GM18868 (cell line): ENCODE measurements around the gene SALL2.

Source experiments
- ATAC-seq: cut with Tn5 transposase; IDR thresholded peaks from one replicate; pipeline ENCODE4 v1.9.1; 2021; ENCODE audit warnings: mild to moderate bottlenecking, moderate library complexity; ENCODE audit not compliant: unreplicated experiment

Gene SALL2

DNA sequence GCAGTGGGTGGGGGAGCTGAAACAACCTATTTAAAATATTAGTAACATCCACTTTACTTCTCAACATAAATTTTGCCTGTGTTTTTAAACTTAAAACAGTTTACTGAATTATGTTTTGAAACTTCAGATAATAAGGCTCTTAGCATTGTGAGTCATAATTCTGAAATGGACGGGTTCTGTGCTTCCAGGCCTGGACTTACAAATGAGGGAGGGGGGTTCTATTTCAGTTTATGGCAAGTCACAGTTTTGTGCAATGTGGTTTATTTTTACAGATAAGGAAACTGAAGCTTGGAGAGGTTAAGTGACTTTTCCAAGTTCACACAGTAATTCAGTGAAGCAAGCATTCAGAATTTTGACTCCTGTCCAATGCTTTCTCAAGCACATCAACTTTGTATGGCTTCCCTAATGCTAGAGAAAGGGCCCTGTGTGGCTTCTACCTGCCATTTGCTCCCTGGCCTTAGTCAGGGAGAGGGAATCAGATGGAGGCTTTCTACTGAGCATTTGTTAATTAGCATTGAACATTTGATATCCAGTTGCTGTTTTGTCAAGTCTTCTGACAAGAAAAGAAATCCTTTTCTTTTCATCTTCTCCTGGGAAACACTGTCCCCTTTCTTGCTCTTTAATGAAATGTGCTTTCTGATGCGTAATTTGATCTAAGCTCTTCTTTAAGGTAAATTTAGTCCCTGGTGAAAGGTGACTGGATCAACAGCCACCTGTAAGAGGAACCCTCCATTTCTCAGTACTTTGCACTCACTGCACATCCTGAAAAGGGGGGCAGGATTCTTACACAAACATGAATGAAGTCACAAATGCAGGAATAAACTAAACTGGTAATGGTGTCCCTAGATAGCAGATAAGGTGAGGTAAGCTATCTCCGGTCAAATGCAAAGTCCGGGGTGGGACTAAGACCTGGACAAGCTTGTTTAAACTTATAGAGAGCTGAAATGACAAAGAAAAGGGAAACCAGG, 2.5 kb upstream of the SALL2 start:
- no peak for ATAC-seq

DNA sequence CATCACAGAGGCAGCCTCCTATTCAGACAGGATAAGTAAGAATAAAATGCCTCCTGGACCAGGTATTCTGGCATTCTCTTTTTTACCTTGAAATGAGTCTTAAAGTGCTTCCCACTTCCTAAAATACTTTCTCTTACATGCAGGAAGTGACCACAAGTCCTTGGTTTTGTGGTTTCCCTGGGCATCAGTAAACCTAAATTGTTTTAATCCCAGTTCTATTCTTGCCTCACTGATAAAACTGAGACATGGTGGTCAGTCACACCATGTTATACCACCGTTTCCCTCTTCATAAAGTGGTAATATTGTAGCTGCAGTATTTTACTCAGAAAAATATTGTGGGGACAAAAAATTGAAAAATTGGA, 1.2 kb upstream of the SALL2 start:
- ATAC-seq, result no peak

DNA sequence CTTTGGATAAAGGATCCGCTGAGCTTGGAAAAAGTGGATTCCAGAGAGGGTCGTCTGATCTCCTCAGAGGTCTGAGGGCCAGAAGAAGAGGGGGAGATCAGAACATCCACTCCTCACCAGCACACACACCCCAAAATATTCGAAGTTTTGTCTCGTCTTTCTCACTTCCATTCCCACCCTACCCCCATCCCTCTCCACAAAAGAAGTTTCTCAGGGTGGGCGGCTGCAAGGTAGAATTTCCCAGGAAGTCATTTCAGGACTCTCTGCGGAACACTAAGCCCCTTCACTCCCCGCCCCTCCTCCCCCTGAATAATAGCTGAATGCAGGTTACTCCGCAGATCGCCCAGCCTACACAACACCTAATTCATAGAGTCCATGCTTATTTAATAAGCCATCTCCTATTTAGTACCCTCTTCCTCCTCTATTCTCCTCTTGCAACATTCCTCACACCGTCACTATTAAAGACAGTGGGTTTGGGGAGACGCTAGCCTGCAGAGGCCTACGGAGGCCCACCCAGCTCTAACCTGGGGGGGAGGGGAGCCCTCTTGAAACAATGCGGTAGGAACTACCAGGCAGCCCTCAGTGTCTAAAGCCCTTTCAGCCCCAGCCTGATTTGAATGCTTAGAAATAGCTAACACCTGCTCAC, 649 bp upstream of the SALL2 start:
- ATAC-seq, result no peak

DNA sequence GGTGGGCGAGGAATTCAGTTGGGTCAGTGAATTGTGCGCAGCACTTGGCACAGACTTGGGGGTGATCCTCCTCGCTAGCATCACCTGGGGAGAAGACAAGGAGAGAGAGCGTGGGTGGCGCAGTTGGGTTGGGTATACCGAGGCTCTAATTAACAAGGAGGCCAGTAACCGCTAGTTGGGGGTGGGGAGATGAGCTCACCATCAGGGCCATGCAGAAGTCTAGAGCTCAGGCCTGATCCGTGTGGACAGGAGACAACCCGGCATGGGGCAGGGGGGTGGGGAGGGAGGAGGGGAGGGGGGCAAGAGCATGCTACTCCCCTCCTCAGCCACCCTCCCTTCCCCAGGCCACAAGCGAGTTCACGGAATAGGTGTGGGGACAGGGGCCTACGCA, 580 bp downstream of the SALL2 start:
- ATAC-seq, result no peak

DNA sequence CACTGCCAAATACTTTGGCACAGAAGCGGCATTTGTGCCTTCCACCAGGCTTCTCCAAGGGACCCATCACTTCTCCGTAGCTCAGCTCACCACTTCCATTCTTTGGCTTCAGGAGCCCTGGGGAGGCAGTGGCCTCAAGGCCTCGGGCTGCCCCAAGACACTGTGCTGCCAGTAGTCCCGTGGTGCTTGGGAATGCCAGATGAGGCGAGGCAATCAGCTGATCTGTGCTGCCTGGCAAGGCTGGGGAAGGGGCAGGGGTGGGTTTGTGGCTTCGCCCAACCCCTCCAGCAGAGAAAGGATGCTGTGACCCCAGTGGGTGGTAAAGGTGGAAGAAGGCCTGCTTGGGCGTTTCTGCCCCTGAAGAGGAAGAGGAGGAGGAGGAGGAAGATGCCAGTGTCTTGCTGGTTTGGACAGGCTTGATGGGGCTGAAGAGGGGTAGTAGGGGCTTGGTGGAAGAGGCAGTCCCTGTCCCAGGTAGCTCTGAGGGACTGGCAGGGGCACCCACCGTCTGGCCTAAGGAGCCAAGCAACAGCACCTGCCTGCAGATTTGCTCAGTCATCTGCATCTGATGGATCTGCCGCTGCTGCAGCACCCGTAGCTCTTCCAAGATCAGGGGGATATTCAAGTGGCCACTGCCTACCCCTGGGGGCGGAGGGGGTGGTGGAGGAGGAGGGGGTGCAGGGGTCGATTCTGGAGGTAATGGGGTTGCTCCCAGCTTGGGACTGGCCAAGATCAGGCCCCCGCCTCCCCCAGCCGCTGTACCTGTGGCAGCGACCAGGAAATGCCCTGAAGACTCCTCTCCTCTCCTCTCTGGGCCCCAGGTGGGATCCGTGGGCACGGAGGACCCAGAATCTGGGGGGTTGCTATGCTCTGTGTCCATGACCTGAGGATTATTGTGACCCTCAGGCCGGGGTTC, 1.3 kb downstream of the SALL2 start:
- no peak for ATAC-seq

DNA sequence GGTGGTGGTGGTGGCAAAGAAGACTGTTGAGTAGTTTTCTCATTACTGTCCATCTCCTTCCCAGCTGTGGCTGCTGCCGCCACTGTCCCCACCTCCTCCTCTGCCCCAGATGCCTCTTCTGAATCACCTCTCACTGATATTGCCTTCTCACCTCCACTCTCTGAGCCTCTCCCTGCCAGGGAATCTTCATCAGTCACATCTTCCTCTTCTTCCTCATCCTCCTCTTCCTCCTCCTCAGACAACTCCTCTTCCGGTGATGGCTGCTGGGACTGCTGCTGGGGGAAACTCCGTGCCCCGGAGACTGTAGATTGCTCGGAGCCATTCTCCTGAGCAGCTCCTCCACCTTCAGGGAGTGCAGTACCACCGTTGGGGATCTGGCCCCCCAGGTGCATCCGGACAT, 2.9 kb downstream of the SALL2 start:
- no peak for ATAC-seq

DNA sequence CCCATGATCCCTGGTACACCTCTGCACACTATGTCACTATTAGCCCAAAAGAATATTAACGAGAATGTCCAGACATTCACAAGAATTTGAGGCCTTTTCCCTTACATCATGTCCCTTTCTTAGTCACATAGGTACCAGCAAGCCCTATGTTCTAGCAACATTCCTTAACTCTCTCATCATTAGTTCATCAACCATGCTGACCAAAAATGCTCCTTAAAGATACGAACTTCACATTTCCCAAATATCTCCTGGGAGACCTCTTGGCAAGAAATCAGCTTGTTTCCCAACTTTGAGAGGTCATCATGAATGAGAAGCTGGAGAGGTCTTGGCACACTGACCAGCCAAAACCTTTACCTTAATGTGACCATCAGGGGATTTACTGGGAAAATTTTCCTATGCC, 4.6 kb downstream of the SALL2 start:
- no peak for ATAC-seq

DNA sequence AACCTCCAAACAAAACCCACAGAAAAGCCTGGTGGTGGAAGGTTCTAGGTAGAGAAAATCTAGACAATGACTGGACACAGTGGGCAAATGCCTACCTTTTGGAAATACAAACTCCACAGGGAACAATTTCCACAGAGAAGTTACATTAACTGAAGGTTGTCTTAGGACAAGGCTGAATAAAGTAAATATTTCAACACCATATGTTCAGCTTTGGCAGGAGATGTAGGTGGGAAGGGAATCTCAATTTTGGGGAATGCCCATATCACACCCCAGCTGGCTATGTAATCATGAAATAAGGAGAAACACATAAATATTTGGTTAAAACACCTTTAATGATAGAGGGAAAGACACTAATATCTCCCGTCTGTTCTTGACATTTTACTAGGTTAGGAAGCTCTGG, 5.4 kb downstream of the SALL2 start:
- no peak for ATAC-seq

DNA sequence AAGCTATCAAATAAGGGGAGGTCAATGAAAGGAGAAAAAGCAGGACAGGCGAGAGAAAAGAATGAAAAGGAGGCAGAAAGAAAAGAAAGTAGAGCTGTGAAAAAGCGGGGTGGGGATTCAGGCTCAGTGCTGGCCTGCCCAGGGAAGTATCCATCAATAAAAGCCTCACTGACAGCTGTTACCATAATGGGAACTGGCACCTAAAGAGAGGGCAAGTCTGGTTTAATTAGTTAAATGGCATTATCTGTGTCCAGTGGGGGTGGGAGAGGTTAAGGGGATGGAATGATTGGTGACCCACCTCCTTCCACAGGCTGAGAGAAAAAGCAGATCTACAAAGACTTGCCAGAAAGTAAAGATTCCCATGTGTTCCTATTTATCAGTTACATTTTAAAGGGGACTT, 7.4 kb downstream of the SALL2 start:
- ATAC-seq, result no peak

DNA sequence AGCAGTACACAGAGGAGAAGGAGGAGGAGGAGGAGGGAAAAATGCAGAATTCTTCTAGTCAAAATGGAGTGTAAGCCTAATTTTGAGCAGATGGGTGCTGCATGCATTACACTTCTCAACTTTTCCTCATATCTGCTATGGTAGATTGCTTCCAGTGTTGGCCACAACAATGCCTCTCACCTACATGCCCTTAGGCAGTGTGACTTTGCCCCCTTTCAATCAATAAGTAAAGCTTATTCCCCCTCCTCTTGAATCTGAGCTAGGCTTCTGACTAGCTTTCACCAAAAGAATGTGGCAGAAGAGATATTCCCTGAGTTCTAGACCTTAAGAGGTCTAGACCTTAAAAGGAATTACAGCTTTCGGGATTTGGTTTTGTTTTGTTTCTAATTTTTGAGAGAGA, 11.8 kb downstream of the SALL2 start:
- ATAC-seq, result no peak

DNA sequence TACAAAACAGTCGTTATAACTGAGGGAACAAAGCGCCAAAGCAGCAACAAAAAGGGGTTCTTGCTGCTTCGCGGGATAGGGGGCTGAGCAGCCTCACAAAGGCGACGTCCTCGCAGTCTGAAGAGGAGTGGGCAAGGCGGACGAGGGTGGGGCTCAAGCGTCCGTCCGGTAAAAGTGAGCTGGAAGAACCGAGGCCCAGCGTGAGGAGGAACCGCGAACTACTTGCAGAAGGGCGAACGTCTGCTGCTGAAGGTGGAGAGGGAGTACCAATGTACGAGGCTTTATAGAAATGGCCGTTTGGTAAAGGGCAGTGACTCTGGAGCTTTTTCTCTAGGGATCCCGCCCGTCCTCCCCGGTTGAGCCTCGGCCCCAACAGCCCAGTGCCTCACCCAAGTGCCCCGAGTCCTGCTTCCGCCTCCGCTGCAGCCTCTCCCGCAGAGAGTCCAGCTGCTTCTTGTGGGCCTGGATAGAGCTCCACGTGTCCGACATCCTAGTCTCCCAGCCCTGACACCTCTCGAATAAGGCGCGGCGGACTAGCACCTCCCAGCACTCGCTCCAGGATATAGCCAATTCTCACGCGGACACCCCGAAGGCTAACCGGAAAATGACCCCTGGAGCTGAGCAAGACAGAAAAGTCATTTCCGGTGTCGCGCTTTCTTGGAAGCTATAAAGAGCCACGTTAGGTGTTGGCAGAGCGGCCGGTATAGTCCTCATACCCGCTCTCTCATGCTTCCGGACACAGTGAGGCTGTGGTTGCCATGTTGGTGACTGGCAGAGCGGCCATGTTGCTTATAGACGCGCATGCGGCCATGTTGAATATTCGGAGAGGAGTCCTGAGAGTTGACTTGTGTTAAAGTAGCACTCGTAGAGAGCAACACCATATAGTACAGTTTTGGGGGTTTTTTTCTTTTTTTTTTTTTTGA, 15.2 kb downstream of the SALL2 start, which contains the start of gene METTL3:
Gene METTL3 (minus strand): TSS at position 606 of the 923 bp plus-strand sequence. CDS start 117 bp downstream, at position 489.
- ATAC-seq, result peak; percentile 99

DNA sequence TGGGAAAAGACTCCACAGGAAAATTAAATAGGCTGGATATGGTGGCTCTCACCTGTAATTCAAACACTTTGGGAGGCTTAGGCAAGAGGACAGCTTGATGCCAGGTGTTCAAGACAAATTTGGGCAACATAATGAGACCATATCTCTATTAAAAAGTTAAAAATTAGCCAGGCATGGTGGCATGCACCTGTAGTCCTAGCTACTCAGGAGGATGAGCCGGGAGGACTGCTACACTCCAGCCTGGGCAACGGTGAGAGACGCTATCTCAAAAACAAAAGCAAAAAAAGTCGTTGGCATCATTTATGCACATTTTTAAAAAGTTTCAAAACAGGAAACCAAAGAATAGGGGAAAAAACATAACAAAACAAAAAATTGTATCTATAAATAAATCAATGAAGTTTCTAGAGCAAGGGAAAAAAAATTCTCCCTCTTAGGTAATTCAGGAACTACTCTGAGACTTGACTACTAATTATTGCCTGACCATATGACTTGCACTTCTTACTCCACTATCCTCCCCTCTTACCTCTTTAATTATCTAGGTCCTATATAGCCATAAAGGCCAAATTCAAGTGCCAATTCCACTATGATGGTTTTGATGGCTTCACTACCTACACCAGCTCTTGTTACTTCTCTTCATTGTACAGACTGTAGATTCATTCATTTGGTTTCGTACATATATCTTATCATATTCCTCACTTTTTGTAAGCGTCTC, 16.6 kb downstream of the SALL2 start:
- no peak for ATAC-seq

DNA sequence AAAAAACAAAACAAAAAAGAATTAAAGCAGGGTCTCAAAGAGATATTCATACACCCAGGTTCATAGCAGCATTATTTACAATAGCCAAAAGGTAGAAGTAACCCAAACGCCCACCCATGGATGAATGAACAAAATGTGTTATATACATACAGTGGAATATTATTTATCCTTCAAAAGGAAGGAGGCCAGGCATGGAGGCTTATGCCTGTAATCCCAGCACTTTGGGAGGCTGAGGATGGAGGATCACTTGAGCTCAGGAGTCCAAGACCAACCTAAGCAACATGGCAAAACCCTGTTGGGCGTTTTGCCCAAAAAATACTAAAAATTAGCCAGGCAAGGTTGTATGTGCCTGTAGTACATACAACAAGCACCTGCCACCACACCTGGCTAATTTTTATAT, 19.6 kb downstream of the SALL2 start:
- no peak for ATAC-seq

DNA sequence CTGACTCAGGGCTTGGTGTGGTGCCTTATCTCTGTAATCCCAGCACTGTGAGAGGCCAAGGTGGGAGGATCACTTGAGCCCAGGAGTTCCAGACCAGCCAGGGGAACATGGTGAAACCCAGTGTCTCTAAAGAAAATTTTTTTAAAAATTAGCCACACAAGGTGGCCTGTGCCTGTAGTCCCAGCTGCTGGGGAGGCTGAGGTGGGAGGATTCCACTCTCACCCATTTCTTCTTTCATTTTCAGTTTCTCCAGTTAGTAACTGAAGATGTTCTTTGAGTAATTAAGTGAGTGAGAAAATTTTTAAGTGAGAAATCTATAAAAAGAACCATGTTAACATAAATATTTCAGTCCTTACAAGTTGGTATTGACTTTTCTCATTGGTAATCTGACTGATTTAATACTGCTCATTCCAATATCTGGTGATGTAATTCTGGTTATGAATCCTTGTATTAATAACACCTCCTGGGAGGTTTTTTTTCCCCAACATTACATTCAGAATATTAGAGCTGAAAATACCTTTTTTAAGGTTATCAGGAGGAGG, 21.1 kb downstream of the SALL2 start:
- peak; percentile 95 for ATAC-seq

DNA sequence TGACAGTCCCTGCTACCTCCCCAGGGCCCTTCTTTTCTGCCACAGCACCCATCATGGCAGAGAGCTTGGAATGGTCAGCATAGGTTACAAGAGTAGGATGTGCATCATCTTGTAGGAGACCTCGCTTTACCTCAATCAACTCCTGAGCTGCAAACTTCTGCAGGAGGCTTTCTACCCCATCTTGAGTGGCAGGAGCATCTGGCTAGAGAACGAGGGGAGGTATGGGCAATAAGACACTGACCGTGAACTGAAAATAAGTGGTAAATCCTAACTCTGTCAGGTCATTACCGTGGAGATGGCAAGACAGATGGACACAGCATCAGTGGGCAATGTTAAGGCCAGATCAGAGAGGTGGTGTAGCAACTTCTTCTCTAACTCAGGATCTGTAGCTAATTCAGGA, 22.8 kb downstream of the SALL2 start:
- no peak for ATAC-seq

DNA sequence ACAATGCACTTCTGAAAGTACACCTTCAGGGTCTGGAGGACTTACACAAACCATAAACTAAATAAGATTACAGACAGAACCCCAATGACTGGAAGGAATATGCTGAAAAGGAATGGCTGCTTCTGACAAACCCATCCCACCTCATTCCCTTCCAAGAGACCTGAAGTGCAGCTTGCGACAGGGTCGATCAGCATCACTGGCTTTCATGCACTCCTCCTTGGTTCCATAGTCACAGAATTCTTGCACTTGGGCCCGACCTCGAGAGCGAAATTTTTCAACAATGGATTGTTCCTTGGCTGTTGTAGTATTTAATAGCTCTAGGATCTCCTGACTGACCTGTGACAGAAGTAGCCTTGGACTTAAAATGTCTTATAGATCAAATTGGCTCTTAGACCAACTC, 24.6 kb downstream of the SALL2 start:
- no peak for ATAC-seq

DNA sequence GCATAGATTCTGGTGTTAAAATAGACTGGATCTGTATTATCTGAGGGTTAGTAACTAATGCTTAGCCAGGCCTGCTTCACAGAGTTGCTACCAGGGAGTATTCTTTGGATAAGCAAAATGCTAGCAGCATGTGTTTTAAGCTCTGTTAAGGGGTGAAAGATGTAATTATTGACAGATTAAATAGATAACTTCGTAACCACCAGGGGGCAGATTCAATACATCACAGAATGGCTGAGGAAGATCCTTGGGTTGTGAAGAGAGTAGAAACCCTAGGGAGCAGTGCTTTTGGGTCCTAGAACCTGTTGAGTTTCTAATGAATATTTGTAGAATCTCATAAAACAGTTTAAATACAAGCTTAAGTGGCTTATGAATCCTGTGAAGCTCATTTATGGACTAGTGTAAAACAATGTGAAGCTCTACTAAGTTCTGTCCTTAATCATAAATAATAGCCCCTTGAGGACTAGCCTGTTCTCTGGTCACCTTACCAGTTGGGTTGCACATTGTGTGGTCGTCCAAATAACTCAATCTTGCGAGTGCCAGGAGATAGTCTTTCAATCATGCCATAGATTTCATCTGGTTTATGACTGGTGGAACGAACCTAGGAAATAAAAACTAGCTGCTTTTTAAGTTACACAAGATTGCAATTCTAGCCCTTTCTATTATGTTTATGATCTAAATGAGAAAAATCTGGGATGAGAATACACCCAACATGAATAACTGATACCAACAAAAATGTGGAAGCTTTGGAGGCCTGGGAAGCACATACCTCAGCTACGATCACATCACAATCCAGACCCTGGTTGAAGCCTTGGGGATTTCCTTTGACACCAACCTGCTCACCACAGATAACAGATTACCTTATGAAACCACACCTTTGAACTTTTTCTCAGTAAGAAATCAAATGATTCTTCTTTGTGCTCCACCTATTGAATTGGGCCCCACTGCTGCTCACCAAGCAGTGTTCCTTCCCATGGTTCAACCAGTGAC, 27.3 kb downstream of the SALL2 start:
- no peak for ATAC-seq

DNA sequence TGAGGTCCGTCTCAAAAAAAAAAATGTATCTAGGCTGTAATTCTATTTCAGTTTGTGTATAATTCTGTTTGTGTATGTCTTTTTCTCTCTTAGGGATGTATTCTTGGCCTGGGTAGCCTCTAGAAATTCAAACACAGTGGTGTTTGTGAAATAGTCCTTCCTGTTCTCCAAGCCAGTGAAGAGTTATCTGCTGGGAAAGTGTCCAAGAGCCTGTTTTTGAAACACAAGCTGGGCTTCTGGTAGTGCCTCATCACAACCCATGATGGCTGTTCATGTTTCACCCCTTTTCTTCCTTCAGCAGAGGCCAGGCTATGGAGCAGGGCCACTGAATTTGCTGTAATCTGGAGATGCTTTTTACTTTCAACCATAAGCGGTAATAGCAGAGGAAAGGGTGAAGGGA, 29.7 kb downstream of the SALL2 start:
- no peak for ATAC-seq
